Neural crest cell (in vitro differentiated cells): Measurements from ENCODE around the gene STARD3NL. TPM values are rescaled to one million over a fixed set of nuclear protein-coding genes. Genes with fewer than 3 reads are reported as not detected.
"Not testable (repeated sequence)": the region's sequence is repeated elsewhere in the genome, so short reads cannot be mapped to it uniquely, and the experiment has no call there.

Experiments used
- DNase-seq: peaks from one replicate; pipeline ENCODE4 v3.0.0; 2021; ENCODE audit warnings: low read depth, mixed read lengths, low spot score
- H3K27ac Mint-ChIP-seq: one replicate; pipeline ENCODE4 v1.8.0; 2021; ENCODE audit warnings: mild to moderate bottlenecking, mixed read lengths; ENCODE audit not compliant: unreplicated experiment
- H3K27me3 Mint-ChIP-seq: 2 replicates; pipeline ENCODE4 v1.8.0; 2021; ENCODE audit warnings: low read depth, mild to moderate bottlenecking, mixed read lengths
- H3K36me3 Mint-ChIP-seq: 2 replicates; pipeline ENCODE4 v1.8.0; 2021; ENCODE audit warnings: low read depth, mild to moderate bottlenecking, mixed read lengths
- H3K4me1 Mint-ChIP-seq: 2 replicates; pipeline ENCODE4 v1.8.0; 2021; ENCODE audit warnings: mixed read lengths
- H3K4me3 Mint-ChIP-seq: one replicate; pipeline ENCODE4 v1.8.0; 2021; ENCODE audit warnings: mild to moderate bottlenecking, mixed read lengths
- H3K9me3 Mint-ChIP-seq: 2 replicates; pipeline ENCODE4 v1.8.0; 2021; ENCODE audit warnings: mixed read lengths
- total RNA-seq: library from RNA; stranded (reverse); gene quantifications from 2 replicates; pipeline ENCODE4 v1.2.1, GENCODE V29; 2021
- TF ChIP-seq, protein P1 (sequence below): fragments of 200-600 bp; sonication (generic); conservative IDR thresholded peaks from 2 replicates; pipeline ENCODE4 v1.5.0; 2021; ENCODE audit warnings: antibody characterized with exemption, mild to moderate bottlenecking

The STARD3NL gene
- total RNA-seq, 1 donor from 2014 or later, result 62.4 TPM

DNA sequence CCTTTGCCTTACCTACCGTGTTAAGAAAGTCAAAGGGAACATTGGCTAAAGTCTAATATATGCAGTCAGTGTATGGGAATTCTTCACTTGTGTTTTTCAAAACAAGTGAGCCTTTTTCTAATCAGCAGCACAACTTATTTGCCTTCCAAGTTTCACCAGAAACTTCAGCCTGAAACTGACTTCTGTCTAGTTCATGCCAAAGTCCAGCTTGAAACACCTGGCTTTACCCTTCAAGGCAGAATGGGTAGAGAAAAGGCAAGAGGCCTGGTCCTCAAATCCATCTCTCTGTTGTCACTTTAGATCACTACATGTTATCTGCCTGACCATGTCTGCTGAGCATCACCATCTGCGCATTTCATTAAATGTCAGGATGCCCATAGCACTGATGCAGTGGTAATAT is 92.4 kb downstream of the STARD3NL start:
- H3K36me3 Mint-ChIP-seq, H3K27me3 Mint-ChIP-seq, H3K27ac Mint-ChIP-seq, DNase-seq, H3K9me3 Mint-ChIP-seq, H3K4me3 Mint-ChIP-seq, H3K4me1 Mint-ChIP-seq: not testable (repeated sequence)

DNA sequence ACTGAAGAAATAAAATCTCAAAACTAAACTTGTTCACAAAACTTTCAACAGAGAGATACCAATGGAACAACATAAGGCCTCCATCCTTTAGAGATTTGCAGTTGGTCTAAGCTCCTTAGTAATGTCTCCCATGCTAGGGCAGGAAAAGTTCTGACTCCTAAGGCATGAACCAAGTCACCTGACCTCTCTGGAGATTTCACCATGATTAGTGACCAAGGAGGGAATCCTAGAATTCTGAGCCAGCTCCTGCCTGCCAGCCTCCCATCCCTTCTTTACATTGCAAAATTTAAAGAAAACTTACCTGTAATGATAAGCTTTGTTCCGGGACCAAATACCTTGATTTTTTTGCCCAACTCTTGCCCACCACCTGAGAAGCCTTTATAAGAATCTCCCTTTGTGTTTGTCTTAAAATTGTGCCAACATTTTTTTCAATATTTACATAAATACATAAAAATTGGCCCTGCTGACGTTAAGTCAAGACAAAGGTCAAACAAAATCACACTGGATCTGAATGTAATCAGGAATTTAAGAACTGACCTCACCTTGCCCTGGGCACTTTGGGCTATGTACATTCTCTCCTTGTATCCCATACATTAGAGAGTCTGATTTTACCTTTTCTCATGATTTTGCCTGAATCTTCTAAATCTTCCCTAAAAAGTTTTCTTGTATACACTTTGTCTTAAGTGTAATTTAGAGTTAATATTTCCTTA is 95.4 kb downstream of the STARD3NL start, which contains the start of gene TARP:
Gene TARP (minus strand): TSS at position 351 of the 710 bp plus-strand sequence.
- no peak for DNase-seq
- TF ChIP-seq, protein P1, sequence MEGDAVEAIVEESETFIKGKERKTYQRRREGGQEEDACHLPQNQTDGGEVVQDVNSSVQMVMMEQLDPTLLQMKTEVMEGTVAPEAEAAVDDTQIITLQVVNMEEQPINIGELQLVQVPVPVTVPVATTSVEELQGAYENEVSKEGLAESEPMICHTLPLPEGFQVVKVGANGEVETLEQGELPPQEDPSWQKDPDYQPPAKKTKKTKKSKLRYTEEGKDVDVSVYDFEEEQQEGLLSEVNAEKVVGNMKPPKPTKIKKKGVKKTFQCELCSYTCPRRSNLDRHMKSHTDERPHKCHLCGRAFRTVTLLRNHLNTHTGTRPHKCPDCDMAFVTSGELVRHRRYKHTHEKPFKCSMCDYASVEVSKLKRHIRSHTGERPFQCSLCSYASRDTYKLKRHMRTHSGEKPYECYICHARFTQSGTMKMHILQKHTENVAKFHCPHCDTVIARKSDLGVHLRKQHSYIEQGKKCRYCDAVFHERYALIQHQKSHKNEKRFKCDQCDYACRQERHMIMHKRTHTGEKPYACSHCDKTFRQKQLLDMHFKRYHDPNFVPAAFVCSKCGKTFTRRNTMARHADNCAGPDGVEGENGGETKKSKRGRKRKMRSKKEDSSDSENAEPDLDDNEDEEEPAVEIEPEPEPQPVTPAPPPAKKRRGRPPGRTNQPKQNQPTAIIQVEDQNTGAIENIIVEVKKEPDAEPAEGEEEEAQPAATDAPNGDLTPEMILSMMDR, result no peak
- no peaks in the 10 kb centered on the region for H3K9me3 Mint-ChIP-seq
- H3K27me3 Mint-ChIP-seq, result no peaks in the 10 kb centered on the region
- H3K36me3 Mint-ChIP-seq, result no peaks in the 10 kb centered on the region
- peaks cover 9% of the 10 kb centered on the region for H3K4me1 Mint-ChIP-seq
- H3K4me3 Mint-ChIP-seq, result no peak within 1 kb of the TSS
- H3K27ac Mint-ChIP-seq, result no peak within 1 kb of the TSS

- H3K27ac Mint-ChIP-seq, result no peak overlapping the region
- no peak for DNase-seq
- peaks cover 9% of the 10 kb centered on the region for H3K4me1 Mint-ChIP-seq
- H3K27me3 Mint-ChIP-seq, result no peaks in the 10 kb centered on the region
- no peaks in the 10 kb centered on the region for H3K36me3 Mint-ChIP-seq
- TF ChIP-seq, protein P1, result no peak
- H3K9me3 Mint-ChIP-seq, result no peaks in the 10 kb centered on the region
- no peak overlapping the region for H3K4me3 Mint-ChIP-seq
These were observed 96.4 kb downstream of the STARD3NL start for GRCh38 chr7:38274486-38274885.

DNA sequence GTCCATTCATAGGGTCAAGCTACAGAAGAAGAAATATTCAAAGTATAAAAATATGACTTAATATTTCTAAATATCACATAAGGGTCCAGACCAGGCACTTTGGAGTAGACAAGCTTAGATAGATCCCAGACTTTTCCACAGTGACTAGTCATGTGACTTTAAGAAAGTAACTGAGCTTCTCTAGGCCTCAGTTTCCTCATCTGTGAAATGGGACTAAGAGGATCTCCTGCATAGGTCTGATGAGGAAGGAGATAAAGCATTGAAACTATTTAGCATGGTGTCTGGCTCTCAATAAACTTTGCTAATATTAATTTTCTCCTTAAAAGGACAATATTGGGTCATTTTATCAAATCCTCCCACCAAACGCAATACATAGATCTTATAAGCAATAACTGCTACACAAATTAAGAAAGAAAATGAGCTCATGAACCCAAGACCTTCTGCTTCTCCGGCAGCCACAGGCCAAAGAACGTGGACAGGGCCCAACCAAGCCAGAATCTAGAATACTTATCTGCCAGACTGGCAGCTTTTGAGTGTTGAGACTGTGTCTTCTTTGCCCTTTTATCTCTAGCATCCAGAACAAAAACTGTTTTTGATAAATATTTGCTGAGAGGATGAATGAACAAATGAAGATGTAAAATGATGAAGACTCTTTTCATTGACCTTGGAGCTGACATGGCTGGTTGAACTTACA is 97.0 kb downstream of the STARD3NL start:
- Mint-ChIP-seq H3K4me1 (peaks cover 9% of the 10 kb centered on the region), H3K9me3 (no peaks in the 10 kb centered on the region), H3K36me3 (no peaks in the 10 kb centered on the region), H3K27ac (no peak overlapping the region), H3K27me3 (no peaks in the 10 kb centered on the region), H3K4me3 (no peak overlapping the region)
- TF ChIP-seq, protein P1, result no peak
- DNase-seq, result no peak

GRCh38 chr7:38276096-38276877 is 98.2 kb downstream of the STARD3NL start:
- DNase-seq, result no peak
- Mint-ChIP-seq H3K27me3 (no peaks in the 10 kb centered on the region), H3K27ac (peak overlapping the region; percentile 64), H3K4me1 (peaks cover 9% of the 10 kb centered on the region), H3K4me3 (no peak overlapping the region), H3K36me3 (no peaks in the 10 kb centered on the region), H3K9me3 (no peaks in the 10 kb centered on the region)
- TF ChIP-seq, protein P1, result no peak
